Activated CD8-positive, alpha-beta memory T cell treated with anti-CD3 and anti-CD28 coated beads, Interleukin-2, amount 50 U/mL, for 1 hour (primary cell): ENCODE measurements around the gene XAB2.

Experiments
- DNase-seq: peaks from one replicate; pipeline ENCODE4 v3.0.0-alpha.2; 2020; ENCODE audit errors: extremely low read depth

XAB2 gene

GRCh38 chr19:7611541-7612279 lies 17.6 kb downstream of the XAB2 start:
- no peak for DNase-seq

- DNase-seq, result no peak
Measured at GRCh38 chr19:7610491-7611240, 18.7 kb downstream of the XAB2 start.

- DNase-seq, result no peak
Measured at GRCh38 chr19:7607874-7608560, 21.3 kb downstream of the XAB2 start.

- DNase-seq, result no peak
Measured at GRCh38 chr19:7607212-7607873, 22.0 kb downstream of the XAB2 start.

GRCh38 chr19:7606289-7606688 lies 23.1 kb downstream of the XAB2 start:
- DNase-seq, result no peak

- no peak for DNase-seq
Measured at GRCh38 chr19:7605490-7606222, 23.7 kb downstream of the XAB2 start.

- no peak for DNase-seq
Measured at GRCh38 chr19:7603919-7604318, 25.4 kb downstream of the XAB2 start.

GRCh38 chr19:7602935-7603497 lies 26.3 kb downstream of the XAB2 start:
- DNase-seq, result no peak

GRCh38 chr19:7602240-7602934 lies 27.0 kb downstream of the XAB2 start:
- no peak for DNase-seq

GRCh38 chr19:7600721-7601120 lies 28.6 kb downstream of the XAB2 start:
- no peak for DNase-seq

- no peak for DNase-seq
Measured at GRCh38 chr19:7598180-7598579, 31.2 kb downstream of the XAB2 start.

GRCh38 chr19:7597689-7598088 lies 31.7 kb downstream of the XAB2 start:
- no peak for DNase-seq

GRCh38 chr19:7596211-7596937 lies 33.0 kb downstream of the XAB2 start:
- no peak for DNase-seq

GRCh38 chr19:7595466-7596133 lies 33.7 kb downstream of the XAB2 start, which contains the start of gene CAMSAP3:
CAMSAP3 (plus strand) TSS chr19:7595863; CDS start chr19:7596003, 140 bp downstream.
- no peak for DNase-seq

GRCh38 chr19:7590256-7590655 lies 39.1 kb downstream of the XAB2 start:
- no peak for DNase-seq

- no peak for DNase-seq
Measured at GRCh38 chr19:7589822-7590221, 39.5 kb downstream of the XAB2 start.

- DNase-seq, result no peak
Measured at GRCh38 chr19:7582446-7582845, 46.9 kb downstream of the XAB2 start.

GRCh38 chr19:7579182-7579581 lies 50.2 kb downstream of the XAB2 start:
- no peak for DNase-seq

- no peak for DNase-seq
Measured at GRCh38 chr19:7578127-7578526, 51.2 kb downstream of the XAB2 start.
